Gastrocnemius medialis (tissue), 4 donors: ENCODE measurements around the gene VAPA.

ENCODE experiments used
- POLR2A ChIP-seq, 2 donors: fragments of 450-650 bp; IDR thresholded peaks; one replicate each; pipeline ENCODE4 v1.6.1; 2017; ENCODE audit warnings: antibody characterized with exemption in 2 of 2, mild to moderate bottlenecking in 2 of 2, moderate library complexity in 2 of 2
- TF ChIP-seq, protein P1 (sequence below), 5 experiments: fragments of 450-650 bp in 3 of 5; fragments of 200-600 bp in 2 of 5; sonication (generic) in 2 of 5; IDR thresholded peaks in 4 of 5; conservative IDR thresholded peaks in 1 of 5; 1 replicate in 4 of 5; 2 replicates in 1 of 5; pipeline ENCODE4 v1.5.1; 2016 to 2019; ENCODE audit warnings: antibody characterized with exemption in 5 of 5, mild to moderate bottlenecking in 3 of 5, moderate library complexity in 3 of 5

DNA sequence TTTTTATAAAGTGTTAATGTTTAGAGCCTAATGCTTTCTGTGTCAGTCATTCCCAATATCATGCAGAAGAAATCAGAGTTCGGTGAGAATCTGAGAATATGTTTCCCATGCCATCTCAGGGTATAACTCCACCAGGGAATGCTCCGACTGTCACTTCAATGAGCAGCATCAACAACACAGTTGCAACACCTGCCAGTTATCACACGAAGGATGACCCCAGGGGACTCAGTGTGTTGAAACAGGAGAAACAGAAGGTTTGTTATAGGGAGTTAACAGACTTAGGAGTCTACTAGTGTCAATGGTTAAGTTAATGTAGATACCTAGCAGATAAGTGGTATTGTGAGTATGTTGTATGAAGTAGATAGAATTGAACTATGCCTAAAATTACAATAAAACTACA lies 31.0 kb downstream of the VAPA start:
- TF ChIP-seq, protein P1, sequence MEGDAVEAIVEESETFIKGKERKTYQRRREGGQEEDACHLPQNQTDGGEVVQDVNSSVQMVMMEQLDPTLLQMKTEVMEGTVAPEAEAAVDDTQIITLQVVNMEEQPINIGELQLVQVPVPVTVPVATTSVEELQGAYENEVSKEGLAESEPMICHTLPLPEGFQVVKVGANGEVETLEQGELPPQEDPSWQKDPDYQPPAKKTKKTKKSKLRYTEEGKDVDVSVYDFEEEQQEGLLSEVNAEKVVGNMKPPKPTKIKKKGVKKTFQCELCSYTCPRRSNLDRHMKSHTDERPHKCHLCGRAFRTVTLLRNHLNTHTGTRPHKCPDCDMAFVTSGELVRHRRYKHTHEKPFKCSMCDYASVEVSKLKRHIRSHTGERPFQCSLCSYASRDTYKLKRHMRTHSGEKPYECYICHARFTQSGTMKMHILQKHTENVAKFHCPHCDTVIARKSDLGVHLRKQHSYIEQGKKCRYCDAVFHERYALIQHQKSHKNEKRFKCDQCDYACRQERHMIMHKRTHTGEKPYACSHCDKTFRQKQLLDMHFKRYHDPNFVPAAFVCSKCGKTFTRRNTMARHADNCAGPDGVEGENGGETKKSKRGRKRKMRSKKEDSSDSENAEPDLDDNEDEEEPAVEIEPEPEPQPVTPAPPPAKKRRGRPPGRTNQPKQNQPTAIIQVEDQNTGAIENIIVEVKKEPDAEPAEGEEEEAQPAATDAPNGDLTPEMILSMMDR (IDR thresholded peaks at IDR 0.05 in 4 of 5, conservative IDR thresholded peaks at IDR 0.05 in 1 of 5) = no peak
- TF ChIP-seq POLR2A (IDR thresholded peaks at IDR 0.05) = no peak
